Measurements from ENCODE around the gene TIMELESS.
"Not testable (repeated sequence)": the region's sequence is repeated elsewhere in the genome, so short reads cannot be mapped to it uniquely, and the experiment has no call there.

TIMELESS gene

GRCh38 chr12:56411781-56412639 is 37.2 kb downstream of the TIMELESS start:
- no peak for DNase-seq (ENCODE audit: low read depth in 2 of 2)

- no peak for DNase-seq (ENCODE audit: low read depth in 2 of 2)
These were observed 38.5 kb downstream of the TIMELESS start for GRCh38 chr12:56410768-56411167.

- no peak for DNase-seq (ENCODE audit: low read depth in 2 of 2)
These were observed 40.3 kb downstream of the TIMELESS start for GRCh38 chr12:56408799-56409417.

GRCh38 chr12:56404227-56404626 is 45.0 kb downstream of the TIMELESS start:
- DNase-seq (ENCODE audit: low read depth in 2 of 2), result not testable (repeated sequence)

- DNase-seq (ENCODE audit: low read depth in 2 of 2), result not testable (repeated sequence)
These were observed 47.6 kb downstream of the TIMELESS start for GRCh38 chr12:56401612-56402011.

- DNase-seq (ENCODE audit: low read depth in 2 of 2), result not testable (repeated sequence)
These were observed 48.1 kb downstream of the TIMELESS start for GRCh38 chr12:56401125-56401524.

- DNase-seq (ENCODE audit: low read depth in 2 of 2), result not testable (repeated sequence)
These were observed 49.8 kb downstream of the TIMELESS start for GRCh38 chr12:56399466-56399865.

- no peak for DNase-seq (ENCODE audit: low read depth in 2 of 2)
These were observed 50.9 kb downstream of the TIMELESS start for GRCh38 chr12:56398324-56398723.

GRCh38 chr12:56392331-56392730 is 56.9 kb downstream of the TIMELESS start:
- no peak for DNase-seq (ENCODE audit: low read depth in 2 of 2)

GRCh38 chr12:56391721-56392120 is 57.5 kb downstream of the TIMELESS start:
- DNase-seq (ENCODE audit: low read depth in 2 of 2), result no peak

GRCh38 chr12:56389412-56389811 is 59.8 kb downstream of the TIMELESS start:
- no peak for DNase-seq (ENCODE audit: low read depth in 2 of 2)

- DNase-seq (ENCODE audit: low read depth in 2 of 2), result no peak
These were observed 62.0 kb downstream of the TIMELESS start for GRCh38 chr12:56387152-56387736.

- no peak for DNase-seq (ENCODE audit: low read depth in 2 of 2)
These were observed 63.4 kb downstream of the TIMELESS start for GRCh38 chr12:56385873-56386272.

- no peak for DNase-seq (ENCODE audit: low read depth in 2 of 2)
These were observed 66.6 kb downstream of the TIMELESS start for GRCh38 chr12:56382611-56383010.

- DNase-seq (ENCODE audit: low read depth in 2 of 2), result no peak
These were observed 71.3 kb downstream of the TIMELESS start for GRCh38 chr12:56377989-56378316.

GRCh38 chr12:56377310-56377988 is 71.8 kb downstream of the TIMELESS start:
- no peak for DNase-seq (ENCODE audit: low read depth in 2 of 2)

- DNase-seq (ENCODE audit: low read depth in 2 of 2), result no peak
These were observed 73.4 kb downstream of the TIMELESS start for GRCh38 chr12:56375598-56376434.

GRCh38 chr12:56374726-56375597 is 74.3 kb downstream of the TIMELESS start:
- no peak for DNase-seq (ENCODE audit: low read depth in 2 of 2)

GRCh38 chr12:56373515-56373914 is 75.7 kb downstream of the TIMELESS start:
- no peak for DNase-seq (ENCODE audit: low read depth in 2 of 2)

- DNase-seq (ENCODE audit: low read depth in 2 of 2), result no peak
These were observed 82.3 kb downstream of the TIMELESS start for GRCh38 chr12:56366948-56367347.

Measured in stimulated activated CD8-positive, alpha-beta memory T cell treated with anti-CD3 and anti-CD28 coated beads, Interleukin-2, amount 100 ng/mL, for 48 hours (primary cell).